Activated T-cell treated with anti-CD3 and anti-CD28 coated beads, Interleukin-2, amount 50 U/mL, for 4 hours (primary cell): Measurements from ENCODE around the gene ROPN1L. TPM values are rescaled to one million over a fixed set of nuclear protein-coding genes. Genes with fewer than 3 reads are reported as not detected.
"Not testable (repeated sequence)": the region's sequence is repeated elsewhere in the genome, so short reads cannot be mapped to it uniquely, and the experiment has no call there.

Experiments used
- ATAC-seq, 2 donors: fragments of 200-7000 bp; cut with Tn5 transposase; one replicate each; pipeline ENCODE4 v1.10.0; 2021
- DNase-seq: peaks from one replicate; pipeline ENCODE4 v3.0.0-alpha.2; 2020
- H3K27me3 Mint-ChIP-seq: one replicate; pipeline ENCODE4 v1.8.0; 2021; ENCODE audit warnings: low read depth, mixed read lengths
- H3K36me3 Mint-ChIP-seq: one replicate; pipeline ENCODE4 v1.8.0; 2022; ENCODE audit warnings: mixed read lengths; ENCODE audit not compliant: insufficient read depth
- H3K4me1 Mint-ChIP-seq: one replicate; pipeline ENCODE4 v1.8.0; 2021; ENCODE audit warnings: low read depth, mixed read lengths
- H3K4me3 Mint-ChIP-seq: one replicate; pipeline ENCODE4 v1.8.0; 2021; ENCODE audit warnings: mild to moderate bottlenecking, moderate library complexity, mixed read lengths
- H3K9me3 Mint-ChIP-seq: one replicate; pipeline ENCODE4 v1.8.0; 2021; ENCODE audit warnings: mixed read lengths
- total RNA-seq, 3 donors: library from RNA; stranded (reverse); gene quantifications; one replicate each; pipeline ENCODE4 v1.2.1, GENCODE V29; 2021

The ROPN1L gene
- total RNA-seq, 3 donors from 2014 or later = 0.18 TPM; not detected in 2

- H3K27me3 Mint-ChIP-seq = no peaks in the 10 kb centered on the region
- H3K9me3 Mint-ChIP-seq = no peaks in the 10 kb centered on the region
- no peak overlapping the region for H3K4me3 Mint-ChIP-seq
- ATAC-seq = no peak
- H3K36me3 Mint-ChIP-seq = no peaks in the 10 kb centered on the region
- no peaks in the 10 kb centered on the region for H3K4me1 Mint-ChIP-seq
- no peak for DNase-seq
Measured at GRCh38 chr5:10502130-10502529, 60.5 kb downstream of the ROPN1L start.

- no peak overlapping the region for H3K4me3 Mint-ChIP-seq
- no peaks in the 10 kb centered on the region for H3K27me3 Mint-ChIP-seq
- ATAC-seq (no peak), DNase-seq (no peak)
- no peaks in the 10 kb centered on the region for H3K9me3 Mint-ChIP-seq
- H3K4me1 Mint-ChIP-seq = no peaks in the 10 kb centered on the region
- no peaks in the 10 kb centered on the region for H3K36me3 Mint-ChIP-seq
Measured at GRCh38 chr5:10502578-10502977, 60.9 kb downstream of the ROPN1L start.

GRCh38 chr5:10503321-10503720 is 61.6 kb downstream of the ROPN1L start:
- no peaks in the 10 kb centered on the region for H3K9me3 Mint-ChIP-seq
- H3K4me3 Mint-ChIP-seq = no peak overlapping the region
- no peaks in the 10 kb centered on the region for H3K36me3 Mint-ChIP-seq
- DNase-seq = no peak
- H3K4me1 Mint-ChIP-seq = no peaks in the 10 kb centered on the region
- H3K27me3 Mint-ChIP-seq = no peaks in the 10 kb centered on the region
- no peak for ATAC-seq

GRCh38 chr5:10503997-10504793 is 62.5 kb downstream of the ROPN1L start:
- no peaks in the 10 kb centered on the region for H3K9me3 Mint-ChIP-seq
- H3K4me3 Mint-ChIP-seq = no peak overlapping the region
- no peak for ATAC-seq
- H3K36me3 Mint-ChIP-seq = no peaks in the 10 kb centered on the region
- H3K4me1 Mint-ChIP-seq = no peaks in the 10 kb centered on the region
- H3K27me3 Mint-ChIP-seq = no peaks in the 10 kb centered on the region
- no peak for DNase-seq

- no peaks in the 10 kb centered on the region for H3K9me3 Mint-ChIP-seq
- peaks cover 4% of the 10 kb centered on the region for H3K27me3 Mint-ChIP-seq
- no peak for ATAC-seq
- no peak overlapping the region for H3K4me3 Mint-ChIP-seq
- H3K4me1 Mint-ChIP-seq = no peaks in the 10 kb centered on the region
- no peaks in the 10 kb centered on the region for H3K36me3 Mint-ChIP-seq
- DNase-seq = no peak
Measured at GRCh38 chr5:10505517-10506095, 63.9 kb downstream of the ROPN1L start.

- H3K27me3 Mint-ChIP-seq = peaks cover 4% of the 10 kb centered on the region
- ATAC-seq (no peak), DNase-seq (no peak)
- H3K4me3 Mint-ChIP-seq = no peak overlapping the region
- no peaks in the 10 kb centered on the region for H3K36me3 Mint-ChIP-seq
- no peaks in the 10 kb centered on the region for H3K9me3 Mint-ChIP-seq
- H3K4me1 Mint-ChIP-seq = no peaks in the 10 kb centered on the region
Measured at GRCh38 chr5:10506535-10506934, 64.9 kb downstream of the ROPN1L start.

- peaks cover 4% of the 10 kb centered on the region for H3K27me3 Mint-ChIP-seq
- DNase-seq (no peak), ATAC-seq (no peak)
- no peaks in the 10 kb centered on the region for H3K36me3 Mint-ChIP-seq
- no peaks in the 10 kb centered on the region for H3K9me3 Mint-ChIP-seq
- no peak overlapping the region for H3K4me3 Mint-ChIP-seq
- H3K4me1 Mint-ChIP-seq = no peaks in the 10 kb centered on the region
Measured at GRCh38 chr5:10507575-10508096, 66.0 kb downstream of the ROPN1L start.

GRCh38 chr5:10509575-10509974 is 67.9 kb downstream of the ROPN1L start:
- Mint-ChIP-seq H3K9me3 (no peaks in the 10 kb centered on the region), H3K4me1 (no peaks in the 10 kb centered on the region), H3K4me3 (no peak overlapping the region), H3K36me3 (no peaks in the 10 kb centered on the region), H3K27me3 (peaks cover 4% of the 10 kb centered on the region)
- DNase-seq = no peak
- ATAC-seq = no peak

- no peak for DNase-seq
- H3K36me3 Mint-ChIP-seq = no peaks in the 10 kb centered on the region
- no peak overlapping the region for H3K4me3 Mint-ChIP-seq
- no peaks in the 10 kb centered on the region for H3K9me3 Mint-ChIP-seq
- ATAC-seq = no peak
- H3K27me3 Mint-ChIP-seq = peaks cover 7% of the 10 kb centered on the region
- H3K4me1 Mint-ChIP-seq = no peaks in the 10 kb centered on the region
Measured at GRCh38 chr5:10511741-10512640, 70.3 kb downstream of the ROPN1L start.

GRCh38 chr5:10513501-10514442 is 72.1 kb downstream of the ROPN1L start:
- peaks cover 9% of the 10 kb centered on the region for H3K27me3 Mint-ChIP-seq
- no peaks in the 10 kb centered on the region for H3K9me3 Mint-ChIP-seq
- ATAC-seq (no peak), DNase-seq (no peak)
- H3K4me3 Mint-ChIP-seq = no peak overlapping the region
- H3K4me1 Mint-ChIP-seq = no peaks in the 10 kb centered on the region
- H3K36me3 Mint-ChIP-seq = no peaks in the 10 kb centered on the region

GRCh38 chr5:10514572-10514971 is 72.9 kb downstream of the ROPN1L start:
- DNase-seq, H3K36me3 Mint-ChIP-seq, ATAC-seq, H3K4me1 Mint-ChIP-seq, H3K4me3 Mint-ChIP-seq, H3K9me3 Mint-ChIP-seq, H3K27me3 Mint-ChIP-seq: not testable (repeated sequence)
